Measurements from ENCODE around the gene TJP2.
"Not testable (repeated sequence)": the region's sequence is repeated elsewhere in the genome, so short reads cannot be mapped to it uniquely, and the experiment has no call there.

TJP2 gene

GRCh38 chr9:69158471-69158870 lies 15.6 kb upstream of the TJP2 start:
- DNase-seq (ENCODE audit: low spot score), result no peak

- DNase-seq (ENCODE audit: low spot score), result not testable (repeated sequence)
Observed at GRCh38 chr9:69164573-69164972, 9.5 kb upstream of the TJP2 start.

GRCh38 chr9:69165581-69165980 lies 8.5 kb upstream of the TJP2 start:
- no peak for DNase-seq (ENCODE audit: low spot score)

- no peak for DNase-seq (ENCODE audit: low spot score)
Observed at GRCh38 chr9:69168709-69169217, 5.3 kb upstream of the TJP2 start.

- no peak for DNase-seq (ENCODE audit: low spot score)
Observed at GRCh38 chr9:69170231-69170630, 3.8 kb upstream of the TJP2 start.

- no peak for DNase-seq (ENCODE audit: low spot score)
Observed at GRCh38 chr9:69171049-69171448, 3.0 kb upstream of the TJP2 start.

- DNase-seq (ENCODE audit: low spot score), result no peak
Observed at GRCh38 chr9:69171517-69171916, 2.6 kb upstream of the TJP2 start.

- DNase-seq (ENCODE audit: low spot score), result no peak
Observed at GRCh38 chr9:69172895-69173294, 1.2 kb upstream of the TJP2 start.

- DNase-seq (ENCODE audit: low spot score), result no peak
Observed at GRCh38 chr9:69173497-69173890, 583 bp upstream of the TJP2 start.

- DNase-seq (ENCODE audit: low spot score), result peak; percentile 92
Observed at GRCh38 chr9:69174616-69175463, 763 bp downstream of the TJP2 start.

GRCh38 chr9:69175486-69175885 lies 1.4 kb downstream of the TJP2 start:
- DNase-seq (ENCODE audit: low spot score), result peak; percentile 32

GRCh38 chr9:69176471-69177171 lies 2.5 kb downstream of the TJP2 start:
- DNase-seq (ENCODE audit: low spot score), result no peak

- no peak for DNase-seq (ENCODE audit: low spot score)
Observed at GRCh38 chr9:69178583-69179011, 4.5 kb downstream of the TJP2 start.

- DNase-seq (ENCODE audit: low spot score), result no peak
Observed at GRCh38 chr9:69179037-69179436, 5.0 kb downstream of the TJP2 start.

GRCh38 chr9:69180200-69180599 lies 6.1 kb downstream of the TJP2 start:
- DNase-seq (ENCODE audit: low spot score), result no peak

- DNase-seq (ENCODE audit: low spot score), result peak; percentile 94
Observed at GRCh38 chr9:69180670-69181069, 6.6 kb downstream of the TJP2 start.

- DNase-seq (ENCODE audit: low spot score), result no peak
Observed at GRCh38 chr9:69181908-69182353, 7.9 kb downstream of the TJP2 start.

GRCh38 chr9:69184266-69184665 lies 10.2 kb downstream of the TJP2 start:
- no peak for DNase-seq (ENCODE audit: low spot score)

- peak; percentile 18 for DNase-seq (ENCODE audit: low spot score)
Observed at GRCh38 chr9:69186841-69187611, 12.9 kb downstream of the TJP2 start.

- DNase-seq (ENCODE audit: low spot score), result no peak
Observed at GRCh38 chr9:69188975-69189374, 14.9 kb downstream of the TJP2 start.

- no peak for DNase-seq (ENCODE audit: low spot score)
Observed at GRCh38 chr9:69190086-69190862, 16.2 kb downstream of the TJP2 start.

GRCh38 chr9:69190863-69191181 lies 16.7 kb downstream of the TJP2 start:
- DNase-seq (ENCODE audit: low spot score), result no peak
